ENCODE results near the gene LIPJ.

The LIPJ gene, protein sequence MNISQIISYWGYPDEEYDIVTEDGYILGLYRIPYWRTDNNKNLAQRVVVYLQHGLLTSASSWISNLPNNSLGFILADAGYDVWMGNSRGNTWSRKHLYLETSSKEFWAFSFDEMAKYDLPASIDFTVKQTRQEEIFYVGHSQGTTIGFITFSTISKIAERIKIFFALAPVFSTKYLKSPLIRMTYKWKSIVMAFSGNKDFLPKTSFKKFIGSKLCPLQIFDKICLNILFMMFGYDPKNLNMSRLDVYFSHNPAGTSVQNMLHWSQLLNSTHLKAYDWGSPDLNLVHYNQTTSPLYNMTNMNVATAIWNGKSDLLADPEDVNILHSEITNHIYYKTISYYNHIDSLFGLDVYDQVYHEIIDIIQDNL

DNA sequence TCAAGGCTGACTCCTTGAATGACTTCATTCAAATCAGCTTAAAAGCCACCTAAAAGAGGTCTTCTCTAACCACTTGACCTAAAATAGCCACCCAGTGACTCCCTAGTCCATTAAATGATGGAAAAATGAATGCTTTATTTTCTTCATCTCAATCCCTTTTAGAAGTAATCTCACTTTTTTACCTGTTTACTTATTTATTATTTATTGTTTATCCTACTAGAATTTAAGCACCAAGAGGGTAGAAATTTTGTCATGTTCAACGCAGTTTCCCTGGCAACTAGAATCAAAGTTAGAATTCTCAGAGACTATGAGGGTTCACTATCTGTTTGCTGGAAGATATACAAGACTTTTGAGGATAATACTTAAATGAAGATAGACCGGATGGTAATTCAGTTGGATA is at the start of gene LIPJ:
LIPJ (plus strand) TSS at position 301 of the 400 bp plus-strand sequence. CDS start 3,926 bp downstream, outside the sequence.
- no peak for FAIRE-seq
- no peak for DNase-seq (ENCODE audit: low spot score)

DNA sequence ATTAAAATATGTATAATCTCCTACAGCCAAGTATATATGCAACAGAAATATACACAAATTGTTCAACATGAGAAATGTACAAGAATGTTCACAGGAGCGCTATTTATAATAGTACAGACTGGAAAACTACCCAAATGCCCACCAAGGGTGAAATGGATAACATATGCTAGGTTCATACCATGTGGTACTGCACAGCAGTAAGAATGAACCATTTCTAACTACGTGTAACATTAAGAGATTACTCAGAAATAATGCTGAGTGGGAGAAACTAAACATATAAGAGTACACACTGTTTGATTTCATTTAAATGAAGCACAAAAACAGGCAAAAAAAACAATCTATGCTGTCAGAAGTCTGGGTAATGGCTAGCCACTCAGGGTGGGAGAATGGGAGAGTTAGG is 49.2 kb upstream of the LIPJ start:
- no peak for FAIRE-seq
- DNase-seq (ENCODE audit: low spot score) = no peak

DNA sequence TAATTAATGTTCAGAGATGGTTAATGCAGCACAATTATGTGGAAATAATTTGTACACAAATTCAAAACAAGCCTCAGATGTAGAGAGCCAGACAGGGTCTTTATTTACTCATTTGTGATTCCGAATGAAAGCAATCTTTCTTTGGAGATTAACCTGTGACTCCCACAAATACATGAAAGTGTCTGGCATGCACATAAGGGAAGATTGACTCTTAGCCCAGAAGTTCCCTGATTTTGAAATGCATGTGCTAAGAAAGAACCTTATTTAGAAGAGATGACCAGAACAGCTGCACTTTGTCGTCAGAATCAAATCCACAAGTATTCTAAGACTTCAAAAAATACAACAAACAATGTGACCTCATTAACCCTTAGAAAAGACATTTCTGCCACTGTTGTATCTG is 48.5 kb upstream of the LIPJ start:
- FAIRE-seq = no peak
- no peak for DNase-seq (ENCODE audit: low spot score)

DNA sequence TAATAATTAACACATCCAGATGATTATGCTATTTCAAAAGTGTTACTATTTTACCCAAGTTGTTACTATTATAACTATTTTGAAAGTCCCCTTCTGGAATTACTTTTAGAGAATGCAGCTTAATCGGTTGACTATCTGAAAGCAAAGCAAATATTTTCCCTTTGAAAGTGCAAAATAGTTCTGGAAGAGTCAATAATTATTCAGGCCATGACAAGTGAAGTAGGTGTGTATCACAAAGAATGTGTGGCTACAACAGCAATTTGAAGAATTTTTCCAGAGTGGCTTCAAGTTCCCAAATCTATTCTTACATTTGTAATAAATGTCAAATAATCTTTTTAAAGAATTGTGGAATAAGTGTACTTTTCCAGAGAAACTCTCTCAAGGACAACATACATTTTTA is 46.2 kb upstream of the LIPJ start:
- peak; percentile 23 for FAIRE-seq

DNA sequence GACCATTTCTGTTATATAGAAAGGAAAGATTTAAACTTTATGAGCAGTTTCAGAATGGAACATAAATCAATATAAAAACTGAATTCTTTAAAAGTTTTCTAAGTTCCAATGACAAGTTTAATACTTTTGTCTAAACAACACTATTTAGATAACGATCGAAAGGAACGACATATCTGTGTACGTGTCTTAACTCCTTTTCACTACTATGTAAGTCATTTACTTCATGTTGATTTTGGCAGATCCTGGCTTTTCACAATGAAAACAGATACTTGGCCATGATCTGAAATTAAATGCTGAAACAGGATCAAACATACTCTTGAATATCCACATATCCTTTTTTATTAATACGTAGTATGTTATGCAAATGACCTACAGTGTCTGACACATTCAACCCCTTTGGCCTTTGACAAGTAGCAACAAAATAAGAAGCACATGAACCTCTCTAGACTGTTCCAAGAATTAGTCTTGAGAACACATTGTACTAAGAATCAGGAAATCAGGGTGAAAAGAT is 45.4 kb upstream of the LIPJ start:
- no peak for FAIRE-seq
- no peak for DNase-seq (ENCODE audit: low spot score)

More for the DNA sequence above, 46.2 kb upstream of the LIPJ start:
- DNase-seq (ENCODE audit: low spot score) = no peak

DNA sequence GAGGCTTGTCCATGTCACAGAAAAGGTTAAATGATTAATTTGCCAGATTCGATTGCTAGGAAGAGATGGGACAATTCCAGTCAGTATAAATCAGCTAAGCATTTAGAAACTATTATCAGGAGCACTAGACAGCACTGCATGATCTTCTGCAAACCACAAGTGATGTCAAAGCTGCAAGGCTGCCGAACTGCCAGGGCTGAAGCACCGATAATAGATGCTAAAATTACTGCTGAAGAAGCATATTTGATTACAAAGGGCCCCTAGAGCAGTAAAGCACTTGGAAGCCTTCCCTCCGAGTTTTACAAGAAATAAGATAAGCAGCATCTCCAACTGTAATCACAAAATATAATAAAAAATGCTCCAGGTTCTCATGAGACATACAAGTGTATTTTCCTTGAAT is 44.0 kb upstream of the LIPJ start:
- no peak for FAIRE-seq
- no peak for DNase-seq (ENCODE audit: low spot score)

DNA sequence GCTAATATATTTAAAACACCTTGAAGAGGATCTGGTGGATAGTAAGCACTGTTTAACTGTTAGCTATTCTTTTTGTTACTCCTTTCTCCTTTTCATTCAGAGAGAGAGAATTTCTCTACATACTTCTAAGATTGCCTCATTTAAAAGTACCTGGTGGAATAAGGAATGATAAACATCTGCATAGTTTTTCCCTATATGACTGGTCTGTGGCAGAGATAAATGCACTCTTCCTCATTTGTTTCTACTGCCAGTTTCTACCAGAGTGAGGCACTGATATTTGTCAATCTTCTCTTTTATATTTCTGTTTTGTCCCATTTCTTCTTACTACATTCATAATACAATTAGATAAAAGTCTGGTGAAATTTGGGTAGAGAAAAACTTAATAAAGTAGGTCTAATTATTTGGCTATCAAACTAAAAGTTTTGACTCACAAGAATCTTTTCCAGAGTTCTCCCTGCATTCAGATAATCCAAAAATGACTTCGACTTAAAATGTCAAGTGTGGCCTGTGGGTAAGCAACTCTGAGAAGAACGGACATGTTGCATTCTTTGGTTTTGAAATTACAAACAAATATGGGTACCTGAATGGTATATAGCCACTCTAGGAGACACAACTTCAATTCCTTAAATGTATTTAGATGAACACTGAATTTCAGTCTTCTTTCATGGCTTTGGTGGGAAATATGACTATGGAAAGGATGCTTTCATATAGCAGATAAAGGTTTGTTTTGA is 42.3 kb upstream of the LIPJ start:
- no peak for FAIRE-seq
- no peak for DNase-seq (ENCODE audit: low spot score)

DNA sequence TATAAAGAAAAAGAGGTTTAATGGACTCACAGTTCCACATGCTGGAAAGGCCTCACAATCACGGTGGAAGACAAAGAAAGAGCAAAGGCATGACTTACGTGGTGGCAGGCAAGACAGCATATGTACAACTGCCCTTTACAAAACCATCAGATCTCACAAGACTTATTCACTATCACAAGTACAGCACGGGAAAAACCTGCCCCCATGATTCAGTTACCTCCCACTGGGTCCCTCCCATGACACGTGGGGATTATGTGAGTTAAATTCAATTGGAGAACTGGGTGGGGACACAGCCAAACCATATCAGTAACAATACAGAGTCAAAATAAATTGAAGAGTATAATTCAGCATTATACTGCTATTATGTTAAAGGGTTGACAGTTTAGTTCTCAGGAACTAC is 41.2 kb upstream of the LIPJ start:
- no peak for DNase-seq (ENCODE audit: low spot score)
- FAIRE-seq = no peak

DNA sequence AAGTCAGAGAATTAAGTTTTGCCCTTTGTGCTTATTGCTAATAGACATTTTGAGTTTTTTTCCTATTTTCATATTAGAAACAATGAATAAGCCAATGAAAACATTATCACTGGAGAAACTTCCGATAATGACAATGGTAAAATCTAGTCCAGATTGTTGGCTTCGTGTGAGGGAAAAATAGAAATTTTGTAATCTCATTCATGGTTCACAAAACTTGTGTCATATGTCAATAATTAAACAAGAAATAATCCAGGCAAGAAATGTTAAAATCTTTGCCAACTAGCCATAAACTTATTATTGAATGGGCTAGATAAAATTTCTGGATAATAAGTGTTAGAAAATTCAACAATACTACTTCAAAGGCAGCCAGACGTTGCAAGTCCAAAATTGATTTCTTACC is 40.1 kb upstream of the LIPJ start:
- DNase-seq (ENCODE audit: low spot score) (no peak), FAIRE-seq (peak; percentile 75)

DNA sequence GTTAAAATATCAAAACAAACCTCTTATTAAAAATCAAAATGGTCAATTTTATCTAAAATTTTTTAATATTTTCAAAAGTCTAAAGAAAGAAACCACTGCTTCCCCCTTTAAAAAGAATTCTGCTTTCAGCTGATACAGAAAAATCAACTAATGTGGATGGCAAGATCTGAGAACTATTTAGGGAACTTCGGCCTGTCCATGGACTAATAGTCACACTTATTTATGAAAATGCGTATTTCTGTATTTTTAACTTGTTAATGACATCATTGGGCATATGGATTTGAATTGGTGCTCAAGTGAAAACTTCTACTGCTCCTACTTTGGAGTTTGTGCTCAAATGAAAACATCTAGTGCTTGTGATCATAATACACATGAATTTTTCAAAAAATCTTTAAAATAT is 35.3 kb upstream of the LIPJ start:
- no peak for FAIRE-seq
- no peak for DNase-seq (ENCODE audit: low spot score)

DNA sequence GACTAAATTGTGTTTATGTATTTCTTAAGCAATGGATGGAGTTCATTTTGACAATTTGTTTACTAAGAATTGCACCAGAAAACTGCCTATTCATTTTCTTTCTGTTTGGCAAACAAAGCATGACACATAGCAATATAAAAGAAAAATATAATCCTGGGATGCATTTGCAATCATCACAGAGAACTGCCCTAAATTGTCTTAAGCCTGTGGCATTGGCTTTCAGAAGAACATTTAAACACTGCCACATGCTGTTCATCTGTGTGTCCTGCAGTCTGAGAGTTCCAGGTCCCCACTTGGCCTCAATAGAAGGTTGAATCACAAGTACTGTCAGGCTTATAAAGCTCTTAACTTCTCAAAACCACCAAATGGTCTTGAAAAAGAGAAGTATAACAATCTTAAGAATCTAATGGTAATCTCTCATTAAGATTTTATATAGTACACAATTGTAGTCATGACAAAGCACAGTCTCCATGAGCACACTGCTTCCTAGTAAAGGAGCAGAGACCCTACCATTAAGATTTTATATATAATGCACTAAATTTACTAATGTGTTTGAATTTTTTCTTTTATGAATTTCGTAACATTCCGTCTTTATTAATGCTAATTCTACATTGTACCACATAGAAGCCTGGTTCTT is 33.3 kb upstream of the LIPJ start:
- DNase-seq (ENCODE audit: low spot score) (peak; percentile 52), FAIRE-seq (peak; percentile 75)

DNA sequence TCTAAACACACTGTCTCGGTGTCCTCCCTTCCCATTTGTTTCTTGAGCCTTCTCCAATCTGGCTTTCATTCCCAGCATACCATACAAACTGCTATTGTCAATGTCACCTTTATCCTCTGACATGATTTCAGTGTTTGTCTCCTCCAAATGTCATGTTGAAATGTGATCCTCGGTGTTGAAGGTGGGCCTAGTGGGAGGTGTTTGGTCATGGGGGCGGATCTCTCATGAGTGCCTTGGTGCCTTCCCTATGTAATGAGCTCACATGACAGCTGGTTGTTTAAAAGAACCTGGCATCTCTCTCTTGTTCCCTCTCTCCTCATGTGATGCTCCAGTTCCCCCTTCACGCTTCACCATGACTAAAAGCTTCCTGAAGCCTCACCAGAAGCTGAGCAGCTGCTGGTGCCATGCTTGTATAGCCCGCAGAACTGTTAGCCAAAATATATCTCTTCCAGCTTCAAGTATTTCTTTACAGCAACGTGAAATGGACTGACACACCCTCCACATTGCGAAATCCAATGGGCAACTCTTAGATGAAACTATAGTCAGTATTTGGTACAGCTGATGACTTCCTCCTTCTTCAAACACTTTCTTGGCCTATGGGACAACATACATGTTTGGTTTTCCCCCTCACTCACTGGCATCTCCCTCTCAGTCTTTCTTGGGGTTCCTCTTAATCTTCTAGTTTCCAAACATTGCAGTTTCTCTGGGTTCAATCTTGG is 31.2 kb upstream of the LIPJ start:
- FAIRE-seq = no peak
- no peak for DNase-seq (ENCODE audit: low spot score)

DNA sequence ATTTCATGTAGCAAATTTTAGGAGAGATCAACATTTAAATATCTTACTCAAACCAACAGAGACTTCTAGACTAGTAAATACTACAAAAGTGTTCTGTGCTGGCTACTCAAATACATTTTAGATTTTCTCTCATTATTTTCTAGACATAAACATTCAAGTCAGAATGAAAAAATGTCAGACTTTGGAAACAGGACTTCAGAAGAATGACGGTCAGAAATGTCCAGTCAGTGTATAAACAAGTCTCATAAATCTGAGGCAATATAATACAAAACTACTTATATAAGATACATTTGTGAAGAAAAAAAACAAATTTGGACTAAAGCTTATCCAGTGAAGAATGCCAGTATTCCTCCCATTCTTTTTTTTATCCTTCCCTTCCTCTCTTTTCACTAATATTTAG is 29.3 kb upstream of the LIPJ start:
- no peak for DNase-seq (ENCODE audit: low spot score)
- no peak for FAIRE-seq

DNA sequence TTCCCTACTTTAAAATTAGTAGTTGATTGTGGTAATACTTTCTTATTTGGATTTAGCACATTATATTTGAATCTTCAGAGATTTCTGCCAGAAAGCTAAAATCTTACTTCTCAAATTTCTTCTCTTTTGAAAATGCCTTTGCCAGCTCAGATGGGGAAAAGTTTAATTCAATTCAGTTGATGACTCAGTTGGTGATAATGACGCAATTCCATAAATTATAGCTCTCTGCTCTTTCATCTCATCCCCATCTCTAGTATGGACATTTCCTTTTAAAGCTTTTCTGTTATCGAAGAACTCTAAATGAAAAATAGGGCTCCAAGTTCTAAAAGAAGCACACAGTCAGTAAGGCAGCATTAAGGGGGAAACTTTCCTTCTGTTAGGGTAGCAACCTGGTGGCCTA is 28.9 kb upstream of the LIPJ start:
- DNase-seq (ENCODE audit: low spot score) (no peak), FAIRE-seq (no peak)

DNA sequence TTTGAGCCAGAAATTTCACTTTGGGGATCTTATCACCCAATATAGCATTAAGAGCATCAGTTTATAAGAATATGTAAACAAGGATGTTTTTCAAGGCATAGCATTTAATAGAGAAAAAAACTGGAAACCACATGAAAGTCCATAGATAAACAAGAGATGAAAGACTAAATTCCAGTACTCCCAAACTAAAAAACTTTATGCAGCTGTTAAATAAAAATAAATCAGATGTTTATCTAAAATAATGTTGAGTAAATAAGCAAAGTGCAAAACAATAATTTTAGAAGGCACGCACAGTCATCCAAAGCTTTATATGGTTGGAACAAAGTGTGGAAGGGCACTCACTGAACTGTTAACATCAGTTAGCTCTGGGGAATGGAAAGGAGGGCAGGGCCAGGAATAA is 24.4 kb upstream of the LIPJ start:
- DNase-seq (ENCODE audit: low spot score) = no peak
- no peak for FAIRE-seq

DNA sequence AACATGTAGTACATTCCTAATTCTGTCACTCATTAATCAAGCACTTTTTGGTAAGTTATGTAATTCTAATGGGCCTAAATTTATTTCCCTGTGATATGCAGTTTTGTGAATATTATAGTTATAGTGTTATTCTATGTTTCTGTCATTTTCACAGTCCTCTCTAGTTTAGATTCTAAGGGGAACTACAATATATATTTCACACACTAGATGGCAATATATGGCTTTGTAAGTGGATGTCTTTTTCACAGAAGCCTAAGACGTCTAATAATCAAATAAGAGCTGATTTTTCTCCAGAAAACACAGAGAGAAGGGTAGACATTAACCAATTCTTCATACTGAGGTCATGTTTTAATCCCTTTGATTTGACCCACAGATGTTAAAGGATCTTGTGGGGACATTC is 21.5 kb upstream of the LIPJ start:
- FAIRE-seq (peak; percentile 85), DNase-seq (ENCODE audit: low spot score) (peak; percentile 27)

DNA sequence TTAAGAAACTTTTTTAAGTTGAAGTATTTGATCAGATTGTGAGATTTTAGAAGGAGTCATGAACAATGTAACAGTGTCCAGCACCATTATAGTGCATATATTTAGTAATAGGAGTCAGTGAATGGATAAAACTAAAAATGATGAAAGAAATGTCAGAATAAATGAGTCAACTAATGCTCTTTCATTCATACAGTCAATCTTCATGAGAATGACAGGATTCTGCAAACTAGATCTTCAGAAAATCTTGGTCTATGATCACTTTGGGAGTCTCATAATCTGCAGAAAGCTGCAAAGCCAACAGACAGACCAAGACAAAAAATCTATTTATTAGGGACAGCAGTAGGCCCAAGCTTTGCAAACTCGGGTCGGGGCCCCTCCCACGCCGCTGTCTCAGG is 4.2 kb upstream of the LIPJ start:
- FAIRE-seq (no peak), DNase-seq (ENCODE audit: low spot score) (no peak)

DNA sequence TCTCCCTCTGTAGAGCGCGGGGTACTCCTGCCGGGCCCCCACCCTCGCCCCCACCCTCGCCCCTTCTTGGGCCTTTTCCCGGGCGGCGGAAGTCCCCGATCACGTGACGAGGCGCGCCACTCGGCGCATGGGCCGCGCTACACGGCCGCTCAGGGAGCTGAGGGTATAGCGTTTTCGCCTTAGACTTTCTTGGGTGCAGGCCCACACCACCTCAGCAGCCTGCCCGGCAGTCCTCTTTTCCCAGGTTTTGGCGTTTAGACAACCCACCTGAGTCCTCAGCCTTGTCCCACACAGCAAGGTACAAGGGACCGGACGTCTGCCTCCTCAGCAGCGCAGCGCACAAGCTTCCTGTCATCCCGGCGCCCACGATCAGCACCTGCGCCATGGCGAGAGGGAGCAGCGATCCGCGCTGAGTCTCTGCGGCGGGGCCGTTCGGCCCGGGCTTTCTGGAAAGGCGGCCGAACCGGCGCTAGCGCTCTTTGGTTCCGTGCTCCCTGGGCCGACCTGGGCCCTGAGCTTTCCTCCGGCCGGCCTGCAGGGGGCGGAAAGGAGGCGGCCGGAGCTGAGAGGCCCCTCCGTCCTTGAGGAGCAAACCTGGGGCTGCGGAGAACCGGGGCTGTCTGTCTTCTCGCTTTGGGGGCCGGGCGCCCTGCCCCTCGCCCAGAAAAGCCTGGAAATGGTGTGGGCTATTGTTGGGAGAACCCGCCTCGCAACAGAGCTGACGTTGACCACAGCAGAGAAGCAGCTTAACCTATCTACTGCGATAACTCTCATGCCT is 3.6 kb upstream of the LIPJ start, which contains the start of gene RNLS:
RNLS (minus strand) TSS at position 513 of the 778 bp plus-strand sequence.
- DNase-seq (ENCODE audit: low spot score) = no peak
- no peak for FAIRE-seq

DNA sequence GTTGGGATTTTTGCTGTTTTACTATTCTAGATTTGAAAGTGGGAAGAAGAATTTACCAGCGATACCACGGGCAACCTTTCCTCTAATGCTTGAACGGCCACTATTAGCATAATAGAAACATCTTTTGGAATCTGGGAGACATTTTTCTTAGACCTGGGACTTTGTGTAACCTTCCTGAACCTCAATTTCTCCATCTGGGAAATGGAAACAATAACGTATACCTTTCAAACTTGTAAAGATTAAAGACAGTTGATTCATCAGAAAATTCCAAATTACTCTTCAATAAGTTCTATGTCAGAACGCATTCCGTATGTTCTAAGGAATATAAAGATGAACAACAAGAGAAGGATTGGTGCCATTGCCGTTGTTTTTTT is 3.0 kb upstream of the LIPJ start:
- FAIRE-seq (no peak), DNase-seq (ENCODE audit: low spot score) (no peak)

DNA sequence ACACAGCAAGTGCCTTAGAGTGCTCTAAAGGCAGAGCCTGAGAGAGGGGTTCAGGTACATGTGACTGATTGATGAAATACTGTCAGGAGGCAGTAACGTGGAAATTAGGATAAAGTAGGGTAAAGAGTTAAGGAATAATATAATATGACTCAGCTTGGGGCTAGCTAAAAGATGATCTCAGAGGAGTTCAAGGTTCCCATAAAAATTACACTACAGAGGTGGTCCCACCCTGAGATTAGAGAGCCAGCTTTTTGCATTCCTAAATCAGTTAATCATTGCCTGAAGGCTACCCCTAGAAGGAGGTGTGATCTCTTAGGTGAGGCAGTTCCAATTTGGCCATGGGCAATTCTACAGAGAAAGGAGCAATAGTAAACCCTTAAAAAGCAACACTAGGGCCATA is 5.8 kb downstream of the LIPJ start:
- FAIRE-seq = no peak

DNA sequence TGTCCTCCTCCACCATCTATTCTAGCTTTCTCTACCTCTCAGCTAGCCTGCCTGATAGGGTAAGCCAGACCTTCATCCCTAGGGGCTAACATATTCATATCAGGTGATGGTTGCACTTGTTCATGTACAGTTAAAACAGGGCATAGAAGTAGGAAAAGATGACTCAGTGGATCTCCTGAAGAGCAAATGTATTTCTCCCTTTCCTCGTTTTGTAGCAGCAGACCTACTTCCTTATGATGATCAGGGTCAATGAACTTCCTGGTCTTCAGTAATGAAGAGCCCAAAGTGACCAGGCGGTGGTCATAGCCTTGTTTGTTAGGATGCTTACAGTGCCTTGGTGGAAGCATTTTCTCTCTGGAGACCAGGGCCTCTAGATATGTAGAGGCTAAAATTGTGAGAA is 6.3 kb downstream of the LIPJ start:
- no peak for FAIRE-seq

More for the DNA sequence above, 5.8 kb downstream of the LIPJ start:
- DNase-seq (ENCODE audit: low spot score) = no peak

More for the DNA sequence above, 6.3 kb downstream of the LIPJ start:
- no peak for DNase-seq (ENCODE audit: low spot score)

Data from RCC 7860 (cell line).